Activated CD8-positive, alpha-beta memory T cell treated with anti-CD3 and anti-CD28 coated beads, Interleukin-2, amount 50 U/mL, for 24 hours (primary cell): ENCODE results near the gene SP140.
"Not testable (repeated sequence)": the region's sequence is repeated elsewhere in the genome, so short reads cannot be mapped to it uniquely, and the experiment has no call there.

Source experiments
- DNase-seq: peaks from one replicate; pipeline ENCODE4 v3.0.0-alpha.2; 2020; ENCODE audit errors: extremely low read depth

Gene SP140

GRCh38 chr2:230224458-230224857 lies 1.1 kb upstream of the SP140 start:
- DNase-seq, result no peak

- DNase-seq, result no peak
Measured at GRCh38 chr2:230226051-230226551, 565 bp downstream of the SP140 start.

DNA sequence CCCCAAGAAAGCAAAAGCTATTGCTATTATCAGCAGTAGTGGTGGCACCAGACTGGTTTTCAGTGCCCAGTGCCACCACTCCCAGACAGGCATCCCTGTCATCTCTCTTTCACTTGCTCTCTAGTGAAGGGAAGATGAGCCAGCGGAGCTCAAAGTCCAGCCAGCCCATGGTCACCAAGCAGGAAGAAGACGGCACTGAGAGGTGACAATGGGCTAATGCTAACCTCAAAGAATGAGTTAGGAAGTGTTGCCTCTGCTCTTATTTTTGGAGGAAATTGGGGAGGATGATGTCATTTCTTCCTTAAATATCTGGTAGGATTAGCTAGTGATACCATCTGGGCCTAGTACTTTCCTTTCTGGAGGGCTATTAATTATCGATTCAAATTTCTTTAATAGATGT lies 1.7 kb downstream of the SP140 start:
- no peak for DNase-seq

- no peak for DNase-seq
Measured at GRCh38 chr2:230230087-230230486, 4.6 kb downstream of the SP140 start.

GRCh38 chr2:230230496-230231200 lies 5.1 kb downstream of the SP140 start:
- no peak for DNase-seq

DNA sequence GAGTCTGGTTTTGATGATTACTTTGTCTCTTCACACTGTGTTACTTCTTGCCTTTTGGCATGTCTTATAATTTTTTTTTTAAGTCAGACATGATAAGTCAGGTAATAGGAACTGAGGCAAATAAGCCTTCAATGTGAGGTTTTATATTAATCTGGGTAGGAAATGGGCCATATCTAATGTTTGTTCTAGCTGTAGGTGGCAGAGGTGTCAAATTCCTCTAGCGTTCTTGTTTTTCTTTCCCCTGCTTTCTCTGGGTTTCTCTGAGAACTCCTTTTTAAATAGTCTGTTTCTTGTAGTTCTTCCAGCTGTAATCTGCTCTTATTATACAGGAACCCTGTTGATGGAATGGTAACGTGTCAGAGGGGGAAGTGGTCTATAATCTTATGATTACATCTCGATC lies 5.7 kb downstream of the SP140 start:
- no peak for DNase-seq

DNA sequence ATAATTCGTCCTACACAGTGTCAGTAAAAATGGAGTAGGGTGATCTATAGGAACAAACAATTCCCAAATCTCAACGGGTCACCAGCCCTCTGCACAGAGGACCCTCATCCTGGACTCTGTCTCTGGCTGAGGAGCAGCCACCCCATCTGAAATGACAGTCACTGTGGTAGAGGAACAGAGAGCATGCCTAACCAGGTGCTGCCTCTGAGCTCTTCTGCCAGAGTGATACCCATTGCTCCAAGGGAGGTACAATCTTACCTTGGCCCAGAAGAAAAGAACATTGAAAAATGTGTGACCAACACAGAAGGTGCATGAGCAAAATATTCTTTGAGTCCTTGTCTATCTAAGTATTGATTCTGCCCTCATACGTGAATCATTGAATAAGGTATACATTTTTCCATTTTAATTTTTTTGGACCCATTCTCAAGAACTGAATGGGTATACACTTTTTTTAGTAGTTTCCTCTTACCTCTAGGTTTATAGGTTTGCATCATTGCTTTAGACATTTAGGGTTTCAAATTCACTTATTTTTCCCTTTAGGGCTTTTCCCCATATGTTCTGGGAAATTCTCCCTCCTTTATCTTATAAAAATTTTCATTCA lies 8.7 kb downstream of the SP140 start:
- no peak for DNase-seq

DNA sequence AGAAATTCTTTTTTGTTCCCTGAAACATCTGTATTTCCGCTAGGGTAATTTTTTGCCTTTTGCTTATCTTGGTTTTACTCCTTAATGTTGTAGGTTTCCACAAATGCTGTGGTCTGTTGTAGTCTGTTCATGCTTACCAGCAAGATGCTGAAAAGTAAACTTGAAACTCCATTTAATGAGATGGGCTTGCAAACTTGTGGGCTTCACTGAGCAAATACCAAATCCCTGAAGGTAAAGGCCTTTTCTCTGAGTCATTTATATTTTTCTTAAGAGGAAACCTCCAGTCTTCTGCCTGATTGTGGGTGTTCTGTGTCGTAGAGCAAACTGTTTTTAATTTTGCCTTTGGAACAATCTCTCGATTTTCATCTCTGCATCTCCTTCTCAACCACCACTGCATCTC lies 9.3 kb downstream of the SP140 start:
- DNase-seq, result no peak

DNA sequence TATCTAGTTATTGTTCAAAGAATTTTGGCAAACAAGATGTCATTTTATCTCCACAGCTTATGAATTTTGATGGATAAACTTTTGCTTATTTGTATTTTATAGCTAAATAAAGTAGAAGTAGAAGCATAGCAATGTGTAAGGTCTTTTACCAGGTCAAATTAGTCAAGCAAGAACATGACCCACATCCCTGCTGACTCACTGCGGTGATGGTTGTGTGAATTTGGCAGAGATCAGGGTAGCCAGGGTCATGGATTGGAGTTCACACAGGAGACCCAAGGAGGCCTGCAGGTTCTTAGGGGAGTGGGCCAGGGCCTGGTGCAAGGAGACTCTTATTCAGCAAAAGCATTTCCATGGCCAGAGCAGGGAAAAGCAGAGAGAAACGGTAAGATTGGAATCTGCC lies 18.7 kb downstream of the SP140 start:
- no peak for DNase-seq

GRCh38 chr2:230246206-230246605 lies 20.7 kb downstream of the SP140 start:
- no peak for DNase-seq

DNA sequence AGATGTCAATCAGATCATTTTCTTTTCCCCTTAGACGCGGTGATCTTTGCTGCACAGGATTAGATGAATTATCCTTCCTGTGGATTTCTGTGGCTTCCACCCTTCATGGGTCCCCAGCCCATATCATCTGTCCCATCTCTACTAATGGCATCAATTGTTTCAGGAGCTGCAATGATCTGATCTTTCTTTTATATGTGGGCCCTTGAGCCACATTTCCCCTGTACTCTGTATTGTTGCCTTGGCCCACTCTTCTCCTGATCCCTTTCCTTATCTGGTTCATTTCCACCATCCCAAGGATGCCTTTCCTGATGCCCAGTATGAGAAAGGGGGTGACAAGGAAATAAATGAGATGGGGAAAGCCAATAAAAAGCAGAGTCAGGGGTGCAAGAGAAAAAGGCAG lies 24.7 kb downstream of the SP140 start:
- no peak for DNase-seq

DNA sequence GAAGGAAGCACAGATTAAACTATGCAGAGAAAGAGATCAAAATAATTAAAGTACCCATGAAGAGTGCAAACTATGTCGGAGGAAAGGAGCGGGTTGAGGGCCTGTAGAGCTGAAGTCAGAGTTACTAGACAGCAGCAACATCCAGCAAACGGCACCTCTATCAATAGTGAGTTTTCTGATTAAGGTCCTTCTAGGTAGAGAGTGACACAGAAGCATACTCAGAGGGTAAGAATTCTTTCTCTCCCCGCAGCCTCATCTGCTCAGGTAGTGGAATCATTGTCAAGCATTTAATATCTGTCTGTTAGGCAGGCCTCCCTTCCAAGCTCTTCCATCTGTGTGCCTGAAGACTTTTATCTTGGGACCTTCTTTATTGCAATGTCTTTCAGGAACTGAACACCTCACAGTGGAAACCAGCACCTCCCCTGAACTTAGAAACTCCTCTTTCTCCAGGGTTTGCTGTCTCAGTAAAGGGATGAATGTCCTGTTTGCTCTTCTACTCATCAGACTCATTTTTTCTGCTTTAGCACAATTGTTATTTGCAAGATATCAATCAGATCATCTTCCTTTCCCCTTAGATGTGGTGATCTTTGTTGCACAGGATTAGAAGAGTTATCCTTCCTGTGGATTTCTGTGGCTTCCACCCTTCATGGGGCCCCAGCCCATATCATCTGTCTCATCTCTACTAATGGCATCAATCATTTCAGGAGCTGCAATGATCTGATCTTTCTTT lies 28.8 kb downstream of the SP140 start:
- DNase-seq, result no peak

DNA sequence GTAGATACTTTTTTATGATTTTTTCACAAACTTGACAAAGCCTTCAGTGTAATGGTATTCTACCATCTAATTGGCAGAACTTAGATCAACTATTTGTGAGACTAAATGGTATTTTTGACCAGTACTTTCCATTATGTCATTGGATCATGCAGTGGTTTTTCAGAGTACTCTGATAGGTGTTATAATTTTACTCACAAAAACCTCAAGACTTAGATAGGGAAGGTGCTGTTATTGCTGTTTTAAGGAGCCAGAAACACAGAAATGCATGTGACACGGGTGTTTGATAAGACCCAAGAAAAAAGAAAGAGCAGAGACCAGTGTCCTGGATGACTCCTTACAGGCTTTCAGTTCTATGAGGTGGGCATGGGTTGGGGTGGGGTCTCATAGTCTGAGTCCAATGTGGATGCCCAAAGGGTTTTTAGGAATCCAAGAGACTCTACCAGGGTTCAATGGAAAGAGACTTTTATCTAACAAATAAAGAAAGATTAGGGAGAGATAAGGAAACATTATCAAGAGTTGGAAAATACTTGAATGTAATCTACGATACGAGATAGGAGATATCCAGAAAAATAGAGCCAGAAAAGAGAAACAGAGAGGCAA lies 31.3 kb downstream of the SP140 start:
- no peak for DNase-seq

DNA sequence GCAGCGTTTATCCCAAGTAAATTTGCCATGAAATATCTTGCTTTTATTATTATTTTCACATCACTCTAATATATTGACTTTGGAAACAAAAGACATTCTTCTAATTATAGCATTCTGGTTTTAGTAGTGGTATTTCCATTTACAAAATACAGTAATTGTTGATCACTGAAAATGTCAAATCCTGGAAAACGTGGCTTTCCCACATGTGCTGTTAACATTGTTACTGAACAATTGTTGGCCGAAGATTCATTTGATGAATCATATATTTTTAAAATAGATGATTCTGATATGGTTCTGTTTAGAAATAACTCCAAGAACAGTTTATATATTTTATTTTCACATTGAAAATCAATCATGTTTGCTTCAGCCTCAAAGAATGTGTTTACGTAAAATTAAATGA lies 32.9 kb downstream of the SP140 start:
- DNase-seq, result no peak

- DNase-seq, result no peak
Measured at GRCh38 chr2:230262246-230262645, 36.7 kb downstream of the SP140 start.

DNA sequence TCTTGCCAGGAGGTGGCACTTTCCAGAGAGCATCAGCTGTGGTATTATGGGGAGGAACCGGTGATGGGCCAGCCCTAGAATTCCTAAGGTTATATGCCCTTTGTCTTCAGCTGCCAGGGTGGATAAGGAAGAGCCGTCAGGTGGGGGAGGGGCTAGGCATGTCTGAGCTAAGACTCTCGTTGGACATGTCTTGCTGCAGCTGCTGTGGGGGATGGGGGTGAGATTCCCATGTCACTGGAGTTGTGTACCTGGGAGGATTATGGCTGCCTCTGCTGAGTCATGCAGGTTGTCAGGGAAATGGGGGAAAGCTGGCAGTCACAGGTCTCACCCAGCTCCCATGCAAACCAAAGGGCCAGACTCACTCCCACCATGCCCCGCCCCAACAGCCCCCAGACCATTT lies 39.4 kb downstream of the SP140 start:
- not testable (repeated sequence) for DNase-seq

GRCh38 chr2:230266638-230267037 lies 41.1 kb downstream of the SP140 start:
- DNase-seq, result no peak

GRCh38 chr2:230267059-230267458 lies 41.5 kb downstream of the SP140 start:
- no peak for DNase-seq

DNA sequence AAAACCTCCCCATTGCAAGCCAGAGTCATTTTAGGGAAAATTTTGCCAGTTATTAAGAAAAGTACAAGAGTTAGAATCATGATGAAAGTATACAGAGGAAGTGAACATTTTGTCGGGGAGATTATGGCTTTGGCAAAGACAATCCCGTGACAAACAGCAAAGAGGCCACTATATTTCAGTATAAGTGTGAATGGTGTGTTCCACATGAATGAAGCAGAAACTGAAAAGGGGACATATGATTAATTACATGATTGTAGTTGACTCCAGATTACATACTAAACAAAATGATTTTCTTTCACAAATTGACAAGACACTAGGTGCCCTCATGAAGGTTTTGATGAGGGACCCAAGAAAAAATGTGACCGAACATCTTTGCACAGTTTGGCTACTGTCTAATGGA lies 42.0 kb downstream of the SP140 start:
- no peak for DNase-seq

DNA sequence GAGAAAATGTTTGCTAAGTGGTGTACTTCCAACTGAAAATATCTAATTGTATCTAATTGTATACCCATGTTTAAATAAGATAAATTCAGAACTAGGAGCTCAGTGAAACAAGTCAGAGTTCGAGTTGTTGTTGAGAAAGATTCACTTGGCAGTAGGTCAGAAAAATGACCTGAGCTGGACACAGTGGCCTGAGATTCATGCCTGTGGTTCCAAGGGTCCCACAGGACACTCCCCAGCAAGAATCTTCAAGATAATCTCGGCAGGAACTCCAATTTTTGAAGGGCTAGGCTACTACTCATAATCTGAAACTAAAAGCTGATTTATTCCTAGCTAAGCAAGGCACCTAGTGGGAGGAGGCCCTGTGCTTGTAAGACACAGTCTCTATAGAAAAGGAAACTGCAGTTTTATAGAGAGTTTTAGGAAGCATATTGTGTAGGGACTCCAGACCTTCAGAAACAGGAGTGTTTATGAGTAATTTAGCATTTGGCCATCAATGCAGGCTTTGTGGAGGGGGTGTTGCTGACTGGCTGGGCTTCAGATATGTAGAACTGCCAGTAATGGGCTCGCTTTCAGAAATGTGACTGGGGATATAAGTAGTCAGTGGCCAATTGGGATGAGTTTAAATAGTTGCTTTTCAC lies 43.2 kb downstream of the SP140 start:
- no peak for DNase-seq

GRCh38 chr2:230269715-230270114 lies 44.2 kb downstream of the SP140 start:
- DNase-seq, result no peak

DNA sequence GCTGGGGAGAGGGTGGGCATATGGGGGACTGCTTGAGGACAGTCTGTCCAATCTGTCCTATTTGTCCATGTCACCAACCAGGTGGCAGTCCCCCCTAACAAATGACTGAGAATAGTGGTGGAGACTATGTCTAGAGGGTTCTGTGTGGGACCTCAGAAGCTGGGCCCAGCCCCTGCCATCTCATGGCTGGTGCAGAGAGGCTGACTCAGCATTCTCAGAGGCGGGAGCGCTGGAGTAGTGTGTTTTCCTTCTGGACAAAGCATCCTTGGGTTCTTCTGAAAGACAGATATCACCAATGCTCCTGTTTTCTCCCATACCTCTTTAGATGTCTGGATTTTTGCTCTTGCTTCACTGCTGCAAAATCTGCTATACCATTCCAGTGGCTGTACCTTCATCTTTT lies 57.4 kb downstream of the SP140 start:
- no peak for DNase-seq
